SHP77 treated with DMSO at 0.1 percent for 48 hours (cell line): ENCODE data around the gene HORMAD2.
"Not testable (repeated sequence)": the region's sequence is repeated elsewhere in the genome, so short reads cannot be mapped to it uniquely, and the experiment has no call there.

ENCODE experiments used
- DNase-seq: peaks from one replicate; lab custom pipeline; 2025; lab: John Stamatoyannopoulos, UW

The HORMAD2 gene

DNA sequence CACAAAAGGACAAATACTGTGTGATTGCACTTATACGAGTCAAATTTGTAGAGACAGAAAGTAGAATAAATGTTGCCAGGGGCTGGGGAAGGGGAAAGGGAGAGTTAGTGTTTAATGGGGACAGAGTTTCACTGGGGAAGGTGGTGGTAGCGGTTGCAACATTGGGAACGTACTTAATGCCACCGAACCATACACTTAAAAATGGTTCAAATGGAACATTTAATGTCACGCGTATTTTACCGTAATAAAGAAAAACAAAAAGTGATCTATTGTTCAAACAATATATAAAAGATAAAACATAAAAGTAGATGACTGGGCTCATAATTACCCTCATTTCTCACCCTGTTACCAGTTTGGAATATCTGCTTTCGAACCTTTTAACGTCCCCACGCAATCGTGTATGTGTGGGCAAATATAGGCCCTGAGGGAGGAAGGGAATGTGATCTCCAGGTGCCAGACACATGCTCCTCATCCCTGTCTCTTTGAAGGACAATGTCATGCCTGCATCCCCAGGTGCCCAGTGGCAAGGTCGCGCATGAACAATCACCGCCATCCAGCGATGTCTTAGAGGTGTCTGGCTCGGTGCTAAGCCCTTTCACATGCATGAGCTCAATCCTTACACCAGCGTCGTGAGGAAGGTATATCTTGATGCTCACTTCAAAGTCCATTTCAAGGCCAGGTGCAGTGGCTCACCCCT lies 131.0 kb downstream of the HORMAD2 start:
- no peak for DNase-seq

- no peak for DNase-seq
Observed at GRCh38 chr22:30212363-30212995, 132.2 kb downstream of the HORMAD2 start.

- DNase-seq: no peak
Observed at GRCh38 chr22:30212996-30213441, 132.8 kb downstream of the HORMAD2 start.

- peak; percentile 71 for DNase-seq
Observed at GRCh38 chr22:30214703-30215407, 134.6 kb downstream of the HORMAD2 start.

- DNase-seq: not testable (repeated sequence)
Observed at GRCh38 chr22:30216272-30216671, 136.0 kb downstream of the HORMAD2 start.

- DNase-seq: no peak
Observed at GRCh38 chr22:30216710-30217109, 136.4 kb downstream of the HORMAD2 start.

- DNase-seq: no peak
Observed at GRCh38 chr22:30217698-30218560, 137.7 kb downstream of the HORMAD2 start.

- DNase-seq: no peak
Observed at GRCh38 chr22:30219049-30219654, 138.9 kb downstream of the HORMAD2 start.

DNA sequence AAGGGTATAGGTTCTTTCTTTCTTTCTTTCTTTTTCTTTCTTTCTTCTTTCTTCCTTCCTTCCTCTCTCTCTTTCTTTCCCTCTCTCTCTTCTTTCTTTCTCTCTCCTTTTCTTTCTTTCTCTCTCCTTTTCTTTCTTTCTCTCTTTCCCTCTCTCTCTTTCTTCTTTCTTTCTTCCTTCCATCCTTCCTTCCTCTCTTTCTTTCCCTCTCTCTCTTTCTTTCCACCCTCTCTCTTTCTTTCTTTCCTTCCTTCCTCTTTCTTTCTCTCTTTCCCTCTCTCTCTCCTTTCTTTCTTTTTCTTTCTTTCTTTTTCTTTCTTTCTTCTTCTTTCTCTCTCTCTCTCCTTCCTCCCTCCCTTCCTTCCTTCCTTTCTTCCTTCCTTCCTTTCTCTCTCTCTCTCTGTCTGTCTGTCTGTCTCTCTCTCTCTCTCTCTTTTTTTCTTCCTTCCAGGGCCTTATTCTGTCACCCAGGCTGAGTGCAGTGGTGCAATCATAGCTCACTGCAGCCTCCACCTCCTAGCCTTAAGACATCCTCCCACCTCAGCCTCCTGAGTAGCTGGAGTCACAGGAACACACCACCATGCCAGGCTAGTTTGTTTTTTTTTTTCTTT lies 139.5 kb downstream of the HORMAD2 start:
- no peak for DNase-seq

DNA sequence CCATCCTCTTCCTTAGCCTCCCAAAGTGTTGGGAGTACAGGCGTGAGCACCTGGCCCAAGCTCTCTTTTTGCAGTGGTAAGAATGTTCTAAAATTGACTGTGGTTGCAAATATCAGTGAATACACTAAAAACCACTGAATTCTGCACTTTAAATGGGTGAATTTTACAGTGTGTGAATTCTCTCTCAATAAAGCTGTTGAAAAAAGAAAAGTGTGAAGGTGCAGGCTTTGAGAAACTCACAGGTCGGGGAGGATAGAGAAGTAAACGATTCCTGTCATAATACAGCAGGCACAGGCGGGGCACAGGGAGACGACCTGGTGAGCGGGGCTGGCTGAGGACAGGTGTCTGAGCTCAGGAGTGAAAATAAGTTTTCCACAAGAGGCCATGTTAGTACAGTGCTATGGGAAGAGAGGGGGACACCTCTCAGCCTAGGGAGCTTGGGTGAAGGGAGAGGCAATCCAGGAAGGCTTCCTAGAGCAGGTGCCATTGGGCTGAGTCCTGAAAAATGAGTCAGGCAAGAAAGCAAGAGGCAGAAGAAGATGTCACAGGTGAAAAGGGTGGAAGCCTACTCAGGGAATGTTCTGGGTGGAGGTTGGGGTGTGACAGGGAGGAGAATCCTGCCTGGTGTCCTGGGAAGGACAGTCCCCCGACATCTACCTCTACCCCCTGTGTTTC lies 140.2 kb downstream of the HORMAD2 start:
- DNase-seq: no peak

DNA sequence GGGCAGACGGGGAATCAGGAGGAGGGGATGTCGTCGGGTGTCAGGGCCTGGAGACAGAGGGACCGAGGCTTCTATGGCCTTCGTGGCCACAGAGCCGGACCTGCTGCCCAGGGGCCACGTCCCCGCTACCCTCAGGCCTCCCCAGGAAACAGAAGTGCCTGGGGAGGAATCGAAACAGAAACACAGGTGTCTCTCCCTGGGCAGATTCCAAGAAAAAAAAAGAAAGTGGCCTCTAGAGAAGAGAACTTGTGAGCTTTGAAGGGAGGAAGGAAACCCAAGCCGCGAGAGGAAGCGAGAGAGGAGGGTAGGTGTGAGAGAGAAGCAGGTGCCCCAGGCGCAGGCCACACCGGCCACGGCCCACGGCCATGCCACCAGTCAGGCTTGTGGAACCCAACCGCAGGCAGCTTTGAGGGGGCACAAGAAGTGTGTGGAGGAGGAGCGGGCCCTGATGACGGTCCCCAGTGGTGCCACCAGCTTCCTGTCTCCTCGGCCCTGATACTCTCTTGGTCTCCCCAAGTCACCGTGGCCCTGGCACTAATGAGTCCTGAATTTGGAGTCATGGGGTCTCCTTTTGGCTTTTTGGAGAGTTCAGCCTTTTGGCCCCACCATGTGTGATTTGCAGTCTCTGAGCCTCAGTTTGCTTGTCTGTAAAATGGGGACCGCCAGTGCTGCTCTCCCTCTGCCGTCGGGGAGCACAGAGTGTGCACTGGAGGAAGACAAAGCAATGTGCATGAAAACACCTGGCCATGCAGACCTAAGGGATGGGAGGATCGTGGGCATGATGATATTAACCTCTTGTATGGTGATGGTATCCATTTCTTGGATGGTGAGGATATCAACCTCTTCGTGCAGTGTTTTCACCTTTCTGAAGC lies 141.1 kb downstream of the HORMAD2 start:
- DNase-seq: no peak

DNA sequence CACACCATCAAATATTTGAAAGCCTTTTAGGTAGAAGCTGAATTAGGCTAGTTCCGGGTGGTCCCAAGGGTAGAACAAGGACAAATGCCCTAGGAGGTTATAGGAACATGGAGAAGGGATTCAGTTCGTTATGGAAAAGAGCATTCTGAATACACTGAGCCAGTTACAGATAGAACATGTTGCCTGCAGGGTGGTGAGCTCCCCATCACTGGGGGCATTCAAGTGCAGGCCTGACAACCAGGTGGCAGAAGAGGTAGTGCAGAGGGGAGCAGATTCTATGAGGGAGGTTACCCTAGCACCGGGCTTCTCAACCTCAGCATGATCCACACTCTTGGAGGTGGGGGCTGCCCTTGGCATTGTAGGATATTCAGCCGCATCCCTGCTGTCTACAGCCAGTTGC lies 142.1 kb downstream of the HORMAD2 start:
- no peak for DNase-seq

- DNase-seq: no peak
Observed at GRCh38 chr22:30223303-30223702, 143.0 kb downstream of the HORMAD2 start.

GRCh38 chr22:30224161-30224857 lies 144.0 kb downstream of the HORMAD2 start:
- DNase-seq: no peak

DNA sequence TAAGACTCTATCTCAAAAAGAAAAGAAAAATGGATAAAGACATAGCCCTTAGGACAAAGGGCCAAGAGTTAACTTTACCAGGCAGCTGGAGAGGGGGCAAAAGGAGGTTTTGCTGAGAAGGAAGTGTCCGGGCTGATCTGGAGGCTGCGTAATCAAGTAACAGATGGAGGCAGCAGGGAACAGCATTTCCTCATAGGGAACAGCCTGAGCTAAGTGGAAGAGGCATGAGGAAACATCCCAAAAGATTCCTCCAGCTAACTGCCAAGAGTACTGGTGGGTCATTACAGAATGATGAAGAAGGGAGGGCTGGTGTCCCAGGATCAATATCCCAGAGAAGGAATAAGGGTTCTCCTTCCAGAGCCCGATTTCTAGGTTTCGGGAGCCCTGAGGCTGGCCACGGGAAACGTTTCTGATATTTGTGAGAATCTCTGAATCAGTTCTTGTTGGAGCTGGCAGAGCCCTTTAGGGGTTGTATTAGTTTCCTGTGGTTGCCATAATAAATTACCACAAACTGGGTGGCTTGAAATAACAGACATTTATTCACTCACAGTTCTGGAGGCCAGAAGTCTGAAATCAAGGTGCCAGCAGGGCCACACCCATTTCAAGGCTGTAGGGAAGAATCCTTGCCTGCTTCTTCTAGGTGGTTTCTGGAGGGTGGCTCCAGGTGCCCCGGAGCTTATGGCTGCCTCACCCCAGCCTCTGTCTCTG lies 145.1 kb downstream of the HORMAD2 start:
- DNase-seq: no peak

DNA sequence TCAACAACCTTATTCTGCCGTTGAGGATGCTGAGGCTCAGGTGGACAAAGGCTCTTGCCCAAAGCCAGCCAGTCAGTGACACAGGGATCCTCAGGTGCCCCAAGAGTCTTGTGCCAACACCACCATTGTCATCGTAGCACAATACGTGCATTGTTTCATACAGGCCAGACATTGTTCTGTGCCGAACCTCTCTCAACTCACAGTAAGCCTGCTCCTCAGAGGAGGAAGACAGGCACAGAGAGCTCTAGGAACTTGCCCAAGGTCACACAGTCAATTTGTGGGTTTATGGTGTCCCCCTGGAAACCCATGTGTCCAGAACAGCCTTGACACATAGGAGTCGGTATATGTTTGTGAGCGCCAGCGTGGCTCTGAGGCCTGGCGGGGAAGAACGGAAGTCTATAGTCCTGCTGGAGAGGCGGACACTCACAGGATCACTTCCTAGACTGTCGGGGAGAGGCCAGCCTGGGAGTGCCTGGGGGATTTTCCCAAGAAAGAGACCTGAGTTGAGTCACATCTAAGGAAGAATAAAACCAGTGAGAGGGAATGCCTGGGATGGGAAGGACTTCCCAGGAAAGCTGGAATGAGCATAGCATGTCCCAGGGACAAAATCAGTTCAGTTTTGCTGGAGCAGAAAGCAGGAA lies 146.0 kb downstream of the HORMAD2 start:
- no peak for DNase-seq
